Astrocyte (in vitro differentiated cells and primary cell): Measurements from ENCODE around the gene PDE3A. TPM values are rescaled to one million over a fixed set of nuclear protein-coding genes. Genes with fewer than 3 reads are reported as not detected.

Experiments
- DNase-seq: peaks from one replicate; pipeline ENCODE4 v3.0.0-alpha.2; 2010; ENCODE audit warnings: low read depth
- FAIRE-seq: peaks from 2 replicates; lab custom pipeline; 2011; peaks lifted over from hg19 to GRCh38; lab: Jason Lieb, UNC
- H2AFZ ChIP-seq: 2 replicates; pipeline ENCODE4 v1.6.0; 2012; ENCODE audit warnings: low read depth, low read length, inconsistent platforms
- H3K27ac ChIP-seq: 2 replicates; pipeline ENCODE4 v1.5.1; 2011; ENCODE audit warnings: low read depth, low read length, inconsistent platforms
- H3K27me3 ChIP-seq: 2 replicates; pipeline ENCODE4 v1.6.0; 2011; ENCODE audit warnings: low read length, inconsistent platforms; ENCODE audit not compliant: insufficient read depth
- H3K36me3 ChIP-seq: 2 replicates; pipeline ENCODE4 v1.5.1; 2011; ENCODE audit warnings: low read length, inconsistent platforms; ENCODE audit not compliant: insufficient read depth
- H3K4me1 ChIP-seq: 2 replicates; pipeline ENCODE4 v1.5.1; 2011; ENCODE audit warnings: low read length, inconsistent platforms; ENCODE audit not compliant: insufficient read depth
- H3K4me2 ChIP-seq: 2 replicates; pipeline ENCODE4 v1.6.0; 2012; ENCODE audit warnings: low read length, inconsistent platforms
- H3K4me3 ChIP-seq: 2 replicates; pipeline ENCODE4 v1.5.1; 2011; ENCODE audit warnings: low read depth, mild to moderate bottlenecking, low read length, inconsistent platforms; ENCODE audit not compliant: insufficient read depth
- H3K79me2 ChIP-seq: 2 replicates; pipeline ENCODE4 v1.6.0; 2012; ENCODE audit warnings: mild to moderate bottlenecking, low read length, inconsistent platforms; ENCODE audit not compliant: insufficient read depth
- H3K9ac ChIP-seq: 2 replicates; pipeline ENCODE4 v1.6.0; 2012; ENCODE audit warnings: mild to moderate bottlenecking, low read length, inconsistent platforms
- H3K9me3 ChIP-seq: 2 replicates; pipeline ENCODE4 v1.5.1; 2012; ENCODE audit warnings: low read depth, mild to moderate bottlenecking, low read length, inconsistent platforms; ENCODE audit not compliant: insufficient read depth
- H4K20me1 ChIP-seq: 2 replicates; pipeline ENCODE4 v1.6.0; 2012; ENCODE audit warnings: low read length, inconsistent platforms; ENCODE audit not compliant: insufficient read depth
- H3K27ac Mint-ChIP-seq: one replicate; pipeline ENCODE4 v1.8.0; 2021; ENCODE audit warnings: mild to moderate bottlenecking, mixed read lengths; ENCODE audit not compliant: unreplicated experiment
- H3K27me3 Mint-ChIP-seq: one replicate; pipeline ENCODE4 v1.8.0; 2021; ENCODE audit warnings: low read depth, mixed read lengths; ENCODE audit not compliant: unreplicated experiment
- H3K36me3 Mint-ChIP-seq: one replicate; pipeline ENCODE4 v1.8.0; 2021; ENCODE audit warnings: low read depth, mixed read lengths; ENCODE audit not compliant: unreplicated experiment
- H3K4me1 Mint-ChIP-seq: one replicate; pipeline ENCODE4 v1.8.0; 2021; ENCODE audit warnings: low read depth, mixed read lengths; ENCODE audit not compliant: unreplicated experiment
- H3K4me3 Mint-ChIP-seq: one replicate; pipeline ENCODE4 v1.8.0; 2021; ENCODE audit warnings: mild to moderate bottlenecking, moderate library complexity, mixed read lengths; ENCODE audit not compliant: unreplicated experiment
- H3K9me3 Mint-ChIP-seq: one replicate; pipeline ENCODE4 v1.8.0; 2021; ENCODE audit warnings: mild to moderate bottlenecking, mixed read lengths; ENCODE audit not compliant: unreplicated experiment
- EZH2 ChIP-seq: IDR thresholded peaks from 2 replicates; pipeline ENCODE4 v1.6.1; 2012; ENCODE audit warnings: mild to moderate bottlenecking, low read length, inconsistent platforms; ENCODE audit not compliant: insufficient read depth
- total RNA-seq: library from RNA; stranded (reverse); gene quantifications from 2 replicates; pipeline ENCODE4 v1.2.1, GENCODE V29; 2021
- TF ChIP-seq, protein P1 (sequence below): IDR thresholded peaks from 2 replicates; pipeline ENCODE4 v1.5.1; 2011; ENCODE audit warnings: low read depth, mild to moderate bottlenecking, inconsistent platforms, low read length, moderate library complexity; ENCODE audit not compliant: insufficient read depth

PDE3A gene
- total RNA-seq, 1 donor from 2014 or later, result 1.7 TPM

DNA sequence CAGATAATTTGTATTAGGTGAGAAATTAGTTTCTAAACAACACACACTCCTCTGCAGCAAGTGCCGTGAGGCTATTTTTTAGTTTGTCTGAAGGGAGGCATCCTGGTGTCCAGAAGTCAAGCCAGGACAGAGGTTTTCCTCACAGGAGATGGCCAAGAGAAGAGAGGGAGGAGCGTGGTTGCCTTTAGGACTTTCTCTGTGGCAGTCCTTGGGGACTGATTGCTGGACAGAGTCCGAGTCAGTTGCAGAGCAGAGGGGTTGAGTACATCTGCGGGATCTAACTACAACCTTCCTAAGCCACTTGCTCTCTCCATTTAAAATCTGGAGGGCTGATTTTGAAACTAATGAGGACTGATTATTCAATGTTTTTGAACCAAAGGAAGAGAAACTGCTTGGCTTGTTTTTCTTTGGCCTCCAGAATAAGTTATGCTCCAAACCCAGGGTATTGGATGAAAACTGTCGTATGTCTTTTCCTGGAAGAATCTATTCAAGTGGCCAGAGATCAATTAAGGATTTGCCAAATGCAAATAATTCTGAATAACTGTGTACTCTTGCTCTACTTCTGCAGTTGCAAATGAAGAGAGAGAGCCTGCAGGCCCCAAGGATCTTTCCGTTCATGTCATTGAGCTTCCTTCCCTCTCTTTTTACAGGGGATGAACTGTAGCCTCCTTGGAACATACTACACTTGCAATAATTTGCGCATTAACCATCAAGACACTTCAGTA, 328.0 kb downstream of the PDE3A start:
- Mint-ChIP-seq H3K4me1 (no peaks in the 10 kb centered on the region), H3K27ac (no peak overlapping the region), H3K9me3 (no peaks in the 10 kb centered on the region), H3K36me3 (no peaks in the 10 kb centered on the region), H3K27me3 (peaks cover 2% of the 10 kb centered on the region), H3K4me3 (no peak overlapping the region)
- FAIRE-seq, result no peak
- Histone ChIP-seq H3K27me3 (no peaks in the 10 kb centered on the region), H4K20me1 (no peaks in the 10 kb centered on the region), H3K9ac (no peak overlapping the region), H3K4me3 (no peak overlapping the region), H2AFZ (no peak overlapping the region), H3K9me3 (no peaks in the 10 kb centered on the region), H3K79me2 (no peaks in the 10 kb centered on the region), H3K4me1 (no peaks in the 10 kb centered on the region), H3K27ac (no peak overlapping the region), H3K36me3 (no peaks in the 10 kb centered on the region), H3K4me2 (no peak overlapping the region)
- no peak for DNase-seq
- TF ChIP-seq EZH2, result no peak
- TF ChIP-seq, protein P1, sequence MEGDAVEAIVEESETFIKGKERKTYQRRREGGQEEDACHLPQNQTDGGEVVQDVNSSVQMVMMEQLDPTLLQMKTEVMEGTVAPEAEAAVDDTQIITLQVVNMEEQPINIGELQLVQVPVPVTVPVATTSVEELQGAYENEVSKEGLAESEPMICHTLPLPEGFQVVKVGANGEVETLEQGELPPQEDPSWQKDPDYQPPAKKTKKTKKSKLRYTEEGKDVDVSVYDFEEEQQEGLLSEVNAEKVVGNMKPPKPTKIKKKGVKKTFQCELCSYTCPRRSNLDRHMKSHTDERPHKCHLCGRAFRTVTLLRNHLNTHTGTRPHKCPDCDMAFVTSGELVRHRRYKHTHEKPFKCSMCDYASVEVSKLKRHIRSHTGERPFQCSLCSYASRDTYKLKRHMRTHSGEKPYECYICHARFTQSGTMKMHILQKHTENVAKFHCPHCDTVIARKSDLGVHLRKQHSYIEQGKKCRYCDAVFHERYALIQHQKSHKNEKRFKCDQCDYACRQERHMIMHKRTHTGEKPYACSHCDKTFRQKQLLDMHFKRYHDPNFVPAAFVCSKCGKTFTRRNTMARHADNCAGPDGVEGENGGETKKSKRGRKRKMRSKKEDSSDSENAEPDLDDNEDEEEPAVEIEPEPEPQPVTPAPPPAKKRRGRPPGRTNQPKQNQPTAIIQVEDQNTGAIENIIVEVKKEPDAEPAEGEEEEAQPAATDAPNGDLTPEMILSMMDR, result no peak

DNA sequence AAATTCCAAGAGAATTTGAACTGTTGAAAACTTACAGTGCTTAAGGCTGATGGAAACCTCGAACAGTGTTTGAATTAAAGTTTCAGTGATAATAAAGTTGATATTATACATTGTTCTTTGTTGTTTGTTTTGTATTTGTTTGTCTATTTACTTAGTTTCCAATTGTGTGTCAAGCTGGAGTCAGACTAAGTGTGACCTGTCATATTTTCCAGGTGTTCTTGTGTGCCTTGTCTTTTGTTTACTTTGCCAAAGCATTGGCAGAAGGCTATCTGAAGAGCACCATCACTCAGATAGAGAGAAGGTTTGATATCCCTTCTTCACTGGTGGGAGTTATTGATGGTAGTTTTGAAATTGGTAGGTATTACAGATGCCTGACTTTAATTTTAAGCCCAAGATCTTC, 332.8 kb downstream of the PDE3A start:
- no peaks in the 10 kb centered on the region for H3K36me3 Mint-ChIP-seq
- H3K27me3 Mint-ChIP-seq, result peaks cover 2% of the 10 kb centered on the region
- Histone ChIP-seq H3K4me1 (no peaks in the 10 kb centered on the region), H3K4me2 (no peak overlapping the region), H3K27me3 (no peaks in the 10 kb centered on the region), H3K27ac (no peak overlapping the region), H3K36me3 (no peaks in the 10 kb centered on the region), H3K9me3 (no peaks in the 10 kb centered on the region), H4K20me1 (no peaks in the 10 kb centered on the region), H3K4me3 (no peak overlapping the region), H3K79me2 (no peaks in the 10 kb centered on the region), H2AFZ (no peak overlapping the region), H3K9ac (no peak overlapping the region)
- FAIRE-seq, result no peak
- DNase-seq, result no peak
- no peak for TF ChIP-seq EZH2
- TF ChIP-seq, protein P1, result no peak
- no peaks in the 10 kb centered on the region for H3K4me1 Mint-ChIP-seq
- H3K4me3 Mint-ChIP-seq, result no peak overlapping the region
- H3K9me3 Mint-ChIP-seq, result no peaks in the 10 kb centered on the region
- H3K27ac Mint-ChIP-seq, result no peak overlapping the region

DNA sequence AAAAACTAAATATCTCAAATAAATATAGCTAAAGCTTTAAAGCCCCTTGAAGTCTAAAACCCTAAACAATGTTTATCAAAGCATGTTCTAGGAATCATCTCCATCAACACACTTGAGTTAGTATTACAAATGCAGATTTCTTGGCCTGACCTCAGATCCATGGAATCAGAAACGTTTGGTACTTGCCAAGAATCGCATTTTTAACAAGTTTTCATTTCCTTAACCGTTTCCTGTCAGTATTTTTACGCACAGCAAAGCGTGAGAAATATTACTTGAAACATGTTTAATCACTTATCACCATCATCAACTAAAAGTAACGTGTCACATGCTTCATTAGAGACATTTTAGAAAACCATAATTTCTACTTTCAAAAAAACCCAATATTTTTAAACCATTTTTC, 336.5 kb downstream of the PDE3A start:
- Histone ChIP-seq H3K36me3 (no peaks in the 10 kb centered on the region), H3K4me2 (no peak overlapping the region), H3K4me1 (no peaks in the 10 kb centered on the region), H3K9ac (no peak overlapping the region), H2AFZ (no peak overlapping the region), H3K9me3 (no peaks in the 10 kb centered on the region), H3K79me2 (no peaks in the 10 kb centered on the region), H3K27ac (no peak overlapping the region), H3K4me3 (no peak overlapping the region), H4K20me1 (no peaks in the 10 kb centered on the region), H3K27me3 (no peaks in the 10 kb centered on the region)
- no peaks in the 10 kb centered on the region for H3K9me3 Mint-ChIP-seq
- FAIRE-seq (no peak), DNase-seq (no peak)
- no peaks in the 10 kb centered on the region for H3K27me3 Mint-ChIP-seq
- H3K4me1 Mint-ChIP-seq, result no peaks in the 10 kb centered on the region
- no peak for TF ChIP-seq EZH2
- TF ChIP-seq, protein P1, result no peak
- no peak overlapping the region for H3K4me3 Mint-ChIP-seq
- no peak overlapping the region for H3K27ac Mint-ChIP-seq
- H3K36me3 Mint-ChIP-seq, result no peaks in the 10 kb centered on the region
